Retinal pigment epithelial cell (primary cell): Measurements from ENCODE around the gene RETREG1.
"Not testable (repeated sequence)": the region's sequence is repeated elsewhere in the genome, so short reads cannot be mapped to it uniquely, and the experiment has no call there.

ENCODE experiments used
- DNase-seq: peaks from one replicate; pipeline ENCODE4 v3.0.0-alpha.2; 2010; ENCODE audit warnings: low read depth
- H3K4me3 ChIP-seq: 2 replicates; pipeline ENCODE4 v1.5.1; 2011; ENCODE audit warnings: mild to moderate bottlenecking, low read length, control low read depth, moderate library complexity
- CTCF ChIP-seq: conservative IDR thresholded peaks from 2 replicates; pipeline ENCODE4 v1.5.1; 2011; ENCODE audit warnings: low read depth, low read length, control low read depth, inconsistent platforms

The RETREG1 gene

GRCh38 chr5:16455668-16456067 is 161.1 kb downstream of the RETREG1 start:
- DNase-seq = no peak
- H3K4me3 ChIP-seq = no peak overlapping the region
- TF ChIP-seq CTCF = no peak

- TF ChIP-seq CTCF = no peak
- no peak for DNase-seq
- no peak overlapping the region for H3K4me3 ChIP-seq
Measured at GRCh38 chr5:16454686-16455085, 162.1 kb downstream of the RETREG1 start.

- no peak overlapping the region for H3K4me3 ChIP-seq
- no peak for DNase-seq
- TF ChIP-seq CTCF = peak; percentile 20
Measured at GRCh38 chr5:16453609-16454008, 163.2 kb downstream of the RETREG1 start.

GRCh38 chr5:16450163-16450562 is 166.6 kb downstream of the RETREG1 start:
- TF ChIP-seq CTCF = no peak
- DNase-seq = no peak
- H3K4me3 ChIP-seq = no peak overlapping the region

GRCh38 chr5:16446993-16447392 is 169.8 kb downstream of the RETREG1 start:
- no peak for DNase-seq
- no peak for TF ChIP-seq CTCF
- H3K4me3 ChIP-seq = no peak overlapping the region

GRCh38 chr5:16437977-16438376 is 178.8 kb downstream of the RETREG1 start:
- peak; percentile 19 for TF ChIP-seq CTCF
- no peak for DNase-seq
- H3K4me3 ChIP-seq = no peak overlapping the region

- not testable (repeated sequence) for H3K4me3 ChIP-seq
Measured at GRCh38 chr5:16436065-16436682, 180.6 kb downstream of the RETREG1 start.

More at GRCh38 chr5:16436065-16436682, 180.6 kb downstream of the RETREG1 start:
- DNase-seq = not testable (repeated sequence)
